GM18526 (cell line): ENCODE results near the gene TK1.

Experiments used
- POLR2A ChIP-seq: IDR thresholded peaks from 3 replicates; pipeline ENCODE4 v1.6.1; 2011; ENCODE audit not compliant: insufficient read length; ENCODE audit errors: extremely low read depth

TK1 gene

DNA sequence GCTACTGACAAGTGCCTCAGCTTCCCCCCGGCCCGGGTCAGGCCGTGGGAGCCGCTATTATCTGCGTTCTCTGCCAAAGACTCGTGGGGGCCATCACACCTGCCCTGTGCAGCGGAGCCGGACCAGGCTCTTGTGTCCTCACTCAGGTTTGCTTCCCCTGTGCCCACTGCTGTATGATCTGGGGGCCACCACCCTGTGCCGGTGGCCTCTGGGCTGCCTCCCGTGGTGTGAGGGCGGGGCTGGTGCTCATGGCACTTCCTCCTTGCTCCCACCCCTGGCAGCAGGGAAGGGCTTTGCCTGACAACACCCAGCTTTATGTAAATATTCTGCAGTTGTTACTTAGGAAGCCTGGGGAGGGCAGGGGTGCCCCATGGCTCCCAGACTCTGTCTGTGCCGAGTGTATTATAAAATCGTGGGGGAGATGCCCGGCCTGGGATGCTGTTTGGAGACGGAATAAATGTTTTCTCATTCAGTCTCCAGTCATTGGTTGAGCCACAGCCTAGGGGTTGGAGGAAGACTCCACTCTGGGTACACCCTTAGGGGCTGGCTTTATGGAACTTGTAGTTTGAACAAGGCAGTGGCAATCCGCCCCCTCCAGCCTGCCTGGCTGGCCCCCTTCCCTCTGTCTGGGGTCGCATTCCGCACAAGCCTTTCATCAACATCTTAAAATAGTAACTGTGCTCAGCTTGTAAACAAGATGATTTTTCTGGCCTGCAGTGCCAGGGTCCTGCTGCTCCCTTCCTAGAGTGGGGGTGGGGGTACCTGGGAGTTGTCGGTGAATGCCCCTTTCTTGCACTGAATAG, 14.4 kb downstream of the TK1 start:
- TF ChIP-seq POLR2A = peak; percentile 18

DNA sequence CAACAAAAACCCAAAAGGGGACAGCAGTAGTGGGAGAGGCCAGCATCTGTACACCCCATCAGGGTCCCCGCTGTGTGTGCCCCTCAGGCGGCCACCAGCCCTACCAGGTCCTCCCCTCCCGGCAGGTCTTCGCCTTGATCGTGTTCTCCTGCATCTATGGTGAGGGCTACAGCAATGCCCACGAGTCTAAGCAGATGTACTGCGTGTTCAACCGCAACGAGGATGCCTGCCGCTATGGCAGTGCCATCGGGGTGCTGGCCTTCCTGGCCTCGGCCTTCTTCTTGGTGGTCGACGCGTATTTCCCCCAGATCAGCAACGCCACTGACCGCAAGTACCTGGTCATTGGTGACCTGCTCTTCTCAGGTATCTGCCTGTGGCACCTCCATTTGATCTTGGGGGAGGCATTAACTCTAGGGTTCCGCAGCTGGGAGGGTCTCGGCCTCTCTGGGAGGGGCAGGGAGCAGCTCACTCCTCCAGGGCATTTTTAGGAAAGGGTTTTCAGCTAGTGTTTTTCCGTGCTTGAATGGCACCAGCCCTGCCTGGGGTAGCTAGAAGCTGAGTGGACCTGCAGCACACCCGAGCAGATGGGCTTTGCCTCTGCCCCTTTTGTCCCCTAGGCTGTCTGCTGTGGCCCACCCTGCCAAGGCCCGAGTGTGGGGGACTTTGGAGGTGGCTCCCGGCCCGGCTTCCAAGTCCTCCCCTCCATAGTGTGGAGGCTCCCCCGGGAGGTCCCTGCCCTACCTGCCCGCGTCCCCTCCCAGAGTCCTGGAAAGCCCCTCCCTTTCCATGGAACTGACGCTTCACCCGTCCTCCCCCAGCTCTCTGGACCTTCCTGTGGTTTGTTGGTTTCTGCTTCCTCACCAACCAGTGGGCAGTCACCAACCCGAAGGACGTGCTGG, 15.9 kb downstream of the TK1 start:
- TF ChIP-seq POLR2A = peak; percentile 9

DNA sequence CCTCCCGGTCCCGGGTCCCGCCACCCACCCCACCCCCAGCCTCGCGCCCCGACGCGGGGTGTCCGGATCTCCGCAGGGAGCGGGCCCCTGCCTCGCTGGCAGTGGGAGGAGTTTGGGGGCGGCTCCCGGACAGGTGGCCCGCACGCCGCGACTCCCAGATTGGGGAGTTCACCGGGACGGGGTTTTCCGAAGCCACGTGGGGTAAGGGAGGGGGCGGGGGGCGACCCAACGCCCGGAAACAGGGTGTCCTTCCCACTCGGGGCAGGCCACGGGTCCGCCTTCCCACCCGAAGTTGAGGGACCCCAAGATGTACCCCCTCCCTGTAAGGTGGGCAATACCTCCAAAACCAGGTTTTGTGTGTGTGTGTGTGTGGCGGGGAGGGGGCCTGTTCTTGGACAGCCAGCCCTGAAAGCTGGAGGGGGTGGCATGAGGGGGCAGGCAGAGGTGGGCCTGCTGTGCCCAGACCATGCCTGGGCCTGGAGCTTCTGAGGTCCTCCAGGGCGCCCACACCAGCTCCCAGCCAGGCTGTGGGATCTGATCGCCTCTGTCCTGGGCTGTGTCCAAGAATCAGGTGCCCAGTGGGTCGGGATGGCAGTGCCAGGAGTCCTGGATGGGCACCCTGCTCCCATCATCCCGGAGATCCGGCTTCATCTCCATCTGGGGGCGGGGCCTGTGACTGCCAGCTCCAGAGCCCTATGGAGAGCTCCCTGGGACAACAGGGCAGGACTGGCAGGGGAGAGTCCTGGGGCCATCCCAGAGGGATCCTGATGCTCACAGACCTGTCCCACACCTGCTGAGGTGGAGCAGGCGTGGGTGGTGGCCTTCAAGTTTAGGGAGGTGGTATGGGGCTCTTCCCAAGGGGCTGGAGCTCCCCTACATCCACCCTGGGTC, 17.7 kb downstream of the TK1 start:
- TF ChIP-seq POLR2A = peak; percentile 21

DNA sequence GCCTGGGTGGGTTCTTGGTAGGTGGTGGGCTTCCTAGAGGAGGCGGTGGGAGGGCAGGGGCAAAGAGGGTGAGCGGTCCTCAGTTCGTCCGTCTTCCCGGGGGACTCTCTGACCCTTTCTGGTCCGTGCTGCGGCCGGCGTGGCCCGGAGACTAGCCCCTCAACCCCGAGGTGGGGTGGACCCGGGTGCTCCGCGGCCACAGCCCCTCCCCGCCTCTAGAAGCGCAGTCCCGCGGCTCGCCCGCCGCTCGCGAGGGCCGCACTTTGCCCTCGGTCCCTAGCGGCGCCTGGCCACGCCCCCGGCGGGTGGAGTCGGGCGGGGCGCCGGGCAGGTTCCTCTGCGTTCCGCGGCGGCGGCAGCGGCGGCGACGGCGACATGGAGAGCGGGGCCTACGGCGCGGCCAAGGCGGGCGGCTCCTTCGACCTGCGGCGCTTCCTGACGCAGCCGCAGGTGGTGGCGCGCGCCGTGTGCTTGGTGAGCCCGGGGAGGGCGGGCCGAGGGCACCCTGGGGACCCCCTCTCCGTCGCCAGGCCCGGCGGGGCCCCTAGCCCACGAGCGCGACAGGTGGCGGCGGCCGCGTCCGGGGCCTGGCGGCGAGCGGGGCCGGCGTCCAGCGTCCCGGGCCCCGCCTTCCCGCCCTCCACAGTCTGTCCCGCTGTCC, 18.5 kb downstream of the TK1 start, which contains the start of gene SYNGR2:
Gene SYNGR2, plus strand, starts transcription at position 340 of the 661 bp plus-strand sequence. Its CDS starts 36 bp downstream, at position 376.
- peak; percentile 82 for TF ChIP-seq POLR2A

DNA sequence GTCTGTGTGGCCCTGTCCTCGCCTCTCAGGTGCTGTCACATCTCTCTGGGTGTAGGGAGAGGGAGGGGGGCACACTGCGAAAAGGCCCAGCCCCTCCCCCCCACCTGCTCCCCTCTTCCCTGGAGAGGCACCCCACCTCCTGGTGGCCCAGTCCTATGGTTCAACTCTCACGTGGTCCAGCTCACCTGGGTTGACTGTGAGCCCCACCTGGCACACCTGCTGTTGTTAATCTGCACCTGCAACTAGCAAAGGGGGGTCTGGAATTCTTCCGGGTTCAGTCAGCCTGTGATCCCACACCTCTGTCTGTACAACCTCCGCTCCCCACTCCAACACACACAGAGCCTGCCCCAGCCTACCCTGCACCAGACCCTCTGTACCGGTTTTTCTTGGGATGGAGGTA, 20.4 kb downstream of the TK1 start:
- TF ChIP-seq POLR2A = no peak

DNA sequence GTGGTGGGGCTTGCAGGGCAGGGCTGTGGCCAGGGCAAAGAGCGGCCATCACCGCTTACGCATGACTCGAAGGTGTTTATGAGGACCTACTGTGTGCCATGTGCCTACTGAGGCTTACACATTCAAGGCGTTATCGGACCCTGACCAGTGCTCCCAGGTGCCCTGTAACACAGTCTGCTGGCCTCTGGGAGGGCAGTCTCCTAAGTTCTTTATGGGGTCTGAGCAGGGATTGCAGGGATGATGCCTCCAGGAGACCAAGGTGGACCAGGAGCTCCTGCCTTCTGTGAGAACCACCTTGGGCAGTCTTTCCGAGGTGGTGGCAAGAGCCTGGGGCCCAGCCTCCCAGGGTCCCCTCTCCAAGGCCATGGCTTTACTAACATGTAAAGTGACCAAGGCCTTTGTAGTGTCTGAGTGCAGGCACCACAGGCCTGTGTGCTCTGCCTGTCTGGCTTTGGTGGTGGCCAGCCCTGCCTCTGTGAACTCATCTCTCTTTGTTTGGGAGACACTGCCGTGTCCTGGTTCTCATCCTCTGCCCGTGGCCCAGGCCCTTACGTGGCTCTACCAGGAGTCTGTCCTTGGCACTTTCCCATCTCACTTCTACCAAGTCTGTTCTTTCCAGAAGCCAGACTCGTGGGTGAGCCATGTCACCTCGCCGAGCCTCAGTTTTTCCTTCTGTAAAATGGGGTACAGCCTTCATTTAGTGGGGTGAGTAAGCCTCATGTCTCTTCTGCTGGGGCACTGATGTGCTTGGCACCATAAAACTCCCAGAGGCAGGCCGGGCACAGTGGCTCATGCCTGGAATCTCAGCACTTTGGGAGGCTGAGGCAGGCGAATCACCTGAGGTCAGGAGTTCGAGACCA, 21.9 kb downstream of the TK1 start:
- TF ChIP-seq POLR2A = no peak

DNA sequence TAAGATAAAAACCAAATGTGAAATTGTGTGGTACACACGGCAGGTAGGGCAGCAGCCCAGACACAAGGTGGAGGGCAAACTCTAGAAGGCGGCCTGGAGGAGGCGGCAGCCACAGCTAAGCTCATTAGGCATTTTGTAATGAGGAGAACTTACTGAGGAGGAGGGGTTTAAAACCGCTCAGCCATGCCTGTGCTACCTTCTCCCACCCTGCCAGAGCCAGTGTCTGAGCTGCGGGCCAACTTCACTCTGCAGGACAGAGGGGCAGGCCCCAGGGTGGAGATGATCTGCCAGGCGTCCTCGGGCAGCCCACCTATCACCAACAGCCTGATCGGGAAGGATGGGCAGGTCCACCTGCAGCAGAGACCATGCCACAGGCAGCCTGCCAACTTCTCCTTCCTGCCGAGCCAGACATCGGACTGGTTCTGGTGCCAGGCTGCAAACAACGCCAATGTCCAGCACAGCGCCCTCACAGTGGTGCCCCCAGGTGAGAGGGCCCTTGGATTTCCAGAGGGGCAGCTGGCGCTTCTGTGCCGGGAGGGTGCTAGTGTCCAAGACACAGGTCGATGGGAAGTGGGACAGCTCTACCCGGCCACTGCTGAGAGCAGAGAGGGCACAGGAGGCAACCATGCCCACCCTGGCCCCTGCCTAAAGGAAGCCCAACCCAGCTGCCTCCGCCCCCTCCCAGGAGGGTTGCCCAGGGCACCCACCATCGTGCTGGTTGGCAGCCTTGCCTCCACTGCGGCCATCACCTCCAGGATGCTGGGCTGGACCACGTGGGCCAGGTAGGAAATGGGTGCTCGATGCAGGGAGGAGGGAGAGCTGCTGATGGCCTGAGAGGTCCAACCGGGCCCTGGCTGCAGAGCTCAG, 22.7 kb downstream of the TK1 start:
- TF ChIP-seq POLR2A = no peak

DNA sequence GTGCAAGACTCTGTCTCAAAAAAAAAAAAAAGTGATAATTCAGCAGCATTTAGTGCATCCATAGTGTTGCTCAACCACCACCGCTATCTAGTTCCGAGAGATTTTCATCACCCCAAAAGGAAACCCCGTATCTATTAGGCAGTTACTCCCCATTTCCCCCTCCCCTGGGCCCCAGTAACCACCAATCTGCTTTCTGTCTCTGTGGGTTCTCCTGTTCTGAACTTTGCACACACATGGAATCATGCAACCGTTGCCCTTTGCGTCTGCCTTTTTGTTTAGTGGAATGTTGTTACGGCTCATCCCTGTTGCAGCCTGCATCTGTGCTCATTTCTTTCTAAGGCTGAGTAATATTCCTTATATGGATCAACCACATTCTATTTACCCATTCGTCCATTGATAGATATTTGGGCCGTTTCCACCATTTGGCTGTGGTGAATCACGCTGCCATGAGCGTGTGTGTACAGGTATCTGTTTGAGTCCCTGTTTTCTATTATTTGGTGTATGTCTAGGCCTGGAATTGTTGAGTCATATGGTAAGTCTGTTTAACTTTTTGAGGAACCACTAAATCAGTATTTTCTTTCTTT, 27.2 kb downstream of the TK1 start:
- no peak for TF ChIP-seq POLR2A

DNA sequence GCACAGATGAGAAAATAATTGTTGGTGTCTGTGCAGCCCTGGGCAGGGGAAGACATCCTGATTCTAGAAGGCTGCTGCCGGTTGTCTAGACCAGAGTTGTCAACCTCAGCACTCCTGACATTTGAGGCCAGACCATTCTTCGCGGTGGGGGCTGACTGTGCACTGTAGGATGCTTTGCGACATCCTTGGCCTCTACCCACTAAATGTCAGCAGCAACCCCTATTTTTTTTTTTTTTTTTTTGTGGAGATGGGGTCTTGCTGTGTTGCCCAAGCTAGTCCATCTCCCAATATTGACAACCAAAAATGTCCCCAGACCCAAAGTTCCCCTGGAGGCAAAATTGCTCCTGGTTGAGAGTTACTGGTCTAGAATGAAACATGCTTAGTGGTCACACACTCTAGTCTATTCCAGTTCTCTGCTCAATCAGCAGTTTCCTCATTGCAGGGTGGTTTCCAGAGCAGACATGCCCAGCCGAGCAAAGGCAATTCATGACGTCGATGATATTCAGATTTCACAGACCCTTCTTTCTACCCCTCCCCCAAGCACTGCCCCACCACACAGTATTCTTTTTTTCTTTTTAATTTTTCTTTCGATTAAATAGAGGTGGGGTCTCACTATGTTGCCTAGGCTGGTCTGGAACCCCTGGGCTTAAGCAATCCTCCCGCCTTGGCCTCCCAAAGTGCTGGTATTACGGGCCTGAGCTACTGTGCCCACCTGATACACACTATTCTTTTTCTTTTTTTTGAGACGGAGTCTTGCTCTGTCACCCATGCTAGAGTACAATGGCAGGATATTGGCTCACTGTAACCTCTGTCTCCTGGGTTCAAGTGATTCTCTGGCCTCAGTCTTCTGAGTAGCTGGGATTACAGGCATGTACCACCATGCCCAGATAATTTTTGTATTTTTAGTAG, 31.7 kb downstream of the TK1 start:
- TF ChIP-seq POLR2A = peak; percentile 44

DNA sequence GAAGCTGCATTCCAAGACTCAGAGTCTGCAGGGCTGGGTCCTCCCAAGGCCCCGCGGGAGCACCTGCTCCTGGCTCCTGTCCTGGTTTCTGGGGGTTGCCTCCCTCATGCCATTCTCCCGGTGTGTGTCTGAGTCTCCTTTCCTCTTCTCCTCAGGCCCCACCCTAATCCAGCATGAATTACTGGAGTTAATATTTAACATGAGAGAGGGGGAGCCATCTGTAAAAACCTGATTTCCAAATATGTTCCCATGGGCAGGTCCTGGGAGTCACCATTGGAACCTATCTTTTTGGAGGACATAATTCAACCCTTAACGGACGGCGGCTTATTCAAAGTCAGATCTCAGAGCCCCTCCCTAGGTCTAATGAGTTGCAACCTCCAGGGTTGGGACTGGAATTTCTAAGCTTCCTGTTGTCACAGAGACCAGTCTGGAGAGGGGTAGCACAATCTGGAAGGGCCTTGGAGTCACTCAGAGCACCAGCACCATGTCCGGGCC, 35.3 kb downstream of the TK1 start:
- no peak for TF ChIP-seq POLR2A
